Brain microvascular endothelial cell (primary cell): Measurements from ENCODE around the gene BRD3.

ENCODE experiments used
- DNase-seq: peaks from one replicate; pipeline ENCODE4 v3.0.0-alpha.2; 2020
- H3K27ac ChIP-seq: fragments of 250-450 bp; sonication (Bioruptor Pico); 2 replicates; pipeline ENCODE4 v1.5.1; 2020; ENCODE audit warnings: mild to moderate bottlenecking, moderate library complexity
- H3K27me3 ChIP-seq: fragments of 250-450 bp; sonication (Bioruptor Pico); replicated peaks from 2 replicates; pipeline ENCODE4 v1.5.1; 2020; ENCODE audit warnings: mild to moderate bottlenecking
- H3K36me3 ChIP-seq: fragments of 250-450 bp; sonication (Bioruptor Pico); replicated peaks from 2 replicates; pipeline ENCODE4 v1.5.1; 2020; ENCODE audit warnings: mild to moderate bottlenecking
- H3K4me3 ChIP-seq: 2 replicates; pipeline ENCODE4 v1.5.1; 2011; ENCODE audit warnings: low read depth, mild to moderate bottlenecking, control low read depth, low read length, moderate library complexity
- CTCF ChIP-seq: IDR thresholded peaks from 2 replicates; pipeline ENCODE4 v1.5.1; 2011; ENCODE audit warnings: low read depth, mild to moderate bottlenecking, moderate library complexity, low read length, control low read depth, inconsistent platforms; ENCODE audit errors: missing control alignments
- in situ Hi-C: cut with HindIII; loops from 2 replicates; pipeline ENCODE4 v1.10.0; 2017; ENCODE audit warnings: low sequenced_read_pairs, low pct_ligation_motif_present

BRD3 gene

GRCh38 chr9:134014946-134015345 lies 52.9 kb downstream of the BRD3 start:
- H3K36me3 ChIP-seq, result no peaks in the 10 kb centered on the region
- no peak for TF ChIP-seq CTCF
- H3K27me3 ChIP-seq, result no peaks in the 10 kb centered on the region
- in situ Hi-C loops, result no loop called here
- no peak overlapping the region for H3K27ac ChIP-seq
- no peak for DNase-seq
- H3K4me3 ChIP-seq, result no peak overlapping the region

- in situ Hi-C loops, result no loop called here
- no peak for DNase-seq
- TF ChIP-seq CTCF, result no peak
Observed at GRCh38 chr9:134011401-134011800, 56.4 kb downstream of the BRD3 start.

GRCh38 chr9:134010310-134011173 lies 57.3 kb downstream of the BRD3 start:
- H3K36me3 ChIP-seq, result no peaks in the 10 kb centered on the region
- no peak for TF ChIP-seq CTCF
- no peak overlapping the region for H3K4me3 ChIP-seq
- no peak overlapping the region for H3K27ac ChIP-seq
- no peaks in the 10 kb centered on the region for H3K27me3 ChIP-seq
- in situ Hi-C loops, result no loop called here
- DNase-seq, result no peak

More at GRCh38 chr9:134011401-134011800, 56.4 kb downstream of the BRD3 start:
- H3K36me3 ChIP-seq, result no peaks in the 10 kb centered on the region
- no peak overlapping the region for H3K4me3 ChIP-seq
- no peaks in the 10 kb centered on the region for H3K27me3 ChIP-seq
- no peak overlapping the region for H3K27ac ChIP-seq

- Histone ChIP-seq H3K4me3 (no peak overlapping the region), H3K27me3 (no peaks in the 10 kb centered on the region), H3K36me3 (no peaks in the 10 kb centered on the region), H3K27ac (no peak overlapping the region)
- TF ChIP-seq CTCF, result no peak
- in situ Hi-C loops, result no loop called here
- no peak for DNase-seq
Observed at GRCh38 chr9:134007571-134007970, 60.3 kb downstream of the BRD3 start.

- Histone ChIP-seq H3K27me3 (no peaks in the 10 kb centered on the region), H3K4me3 (no peak overlapping the region), H3K36me3 (no peaks in the 10 kb centered on the region), H3K27ac (no peak overlapping the region)
- no peak for DNase-seq
- TF ChIP-seq CTCF, result no peak
- in situ Hi-C loops, result no loop called here
Observed at GRCh38 chr9:134007150-134007549, 60.7 kb downstream of the BRD3 start.

- no peak for TF ChIP-seq CTCF
- Histone ChIP-seq H3K36me3 (no peaks in the 10 kb centered on the region), H3K27ac (no peak overlapping the region), H3K27me3 (no peaks in the 10 kb centered on the region), H3K4me3 (no peak overlapping the region)
- in situ Hi-C loops, result no loop called here
- DNase-seq, result no peak
Observed at GRCh38 chr9:134005381-134005780, 62.4 kb downstream of the BRD3 start.
